Neural cell (in vitro differentiated cells): ENCODE results near the gene CCDC82. TPM values are rescaled to one million over a fixed set of nuclear protein-coding genes. Genes with fewer than 3 reads are reported as not detected.

Experiments
- H2AFZ ChIP-seq: fragments of 200-600, 300-800 bp; sonication (generic), shearing (Covaris generic); 2 replicates; pipeline ENCODE4 v1.6.0; 2014; ENCODE audit warnings: low read depth, mild to moderate bottlenecking, antibody characterized with exemption, low read length, moderate library complexity
- H3F3A ChIP-seq: fragments of 200-600 bp; shearing (Covaris generic); 2 replicates; pipeline ENCODE4 v1.6.1; 2016; ENCODE audit warnings: mild to moderate bottlenecking, moderate library complexity, mixed read lengths, antibody characterized with exemption, low read length; ENCODE audit not compliant: insufficient read depth, poor library complexity, severe bottlenecking
- H3K27ac ChIP-seq: fragments of 200-600, 300-800 bp; sonication (generic), shearing (Covaris generic); 2 replicates; pipeline ENCODE4 v1.5.1; 2014; ENCODE audit warnings: mild to moderate bottlenecking, low read length, moderate library complexity
- H3K27me3 ChIP-seq: fragments of 300-800, 200-600 bp; sonication (generic), shearing (Covaris generic); 2 replicates; pipeline ENCODE4 v1.6.0; 2014; ENCODE audit warnings: mild to moderate bottlenecking, low read depth, low read length, moderate library complexity; ENCODE audit not compliant: insufficient read depth
- H3K36me3 ChIP-seq: fragments of 300-800, 200-600 bp; sonication (generic), shearing (Covaris generic); 2 replicates; pipeline ENCODE4 v1.5.1; 2014; ENCODE audit warnings: mild to moderate bottlenecking, antibody characterized with exemption, low read length, moderate library complexity; ENCODE audit not compliant: insufficient read depth
- H3K4me2 ChIP-seq: fragments of 300-800, 200-600 bp; sonication (generic), shearing (Covaris generic); 2 replicates; pipeline ENCODE4 v1.6.0; 2014; ENCODE audit warnings: mild to moderate bottlenecking, low read length
- H3K4me3 ChIP-seq: fragments of 300-800, 200-600 bp; sonication (generic), shearing (Covaris generic); 2 replicates; pipeline ENCODE4 v1.5.1; 2014; ENCODE audit warnings: mild to moderate bottlenecking, low read length, moderate library complexity
- H3K79me2 ChIP-seq: fragments of 200-600 bp; shearing (Covaris generic); replicated peaks from 2 replicates; pipeline ENCODE4 v1.6.0; 2014; ENCODE audit warnings: mild to moderate bottlenecking, low read length, moderate library complexity; ENCODE audit not compliant: insufficient read depth
- H3K9ac ChIP-seq: fragments of 300-800, 200-600 bp; sonication (generic), shearing (Covaris generic); 2 replicates; pipeline ENCODE4 v1.6.1; 2016; ENCODE audit warnings: mild to moderate bottlenecking, low read length, mixed read lengths
- H3K9me2 ChIP-seq: fragments of 200-600 bp; shearing (Covaris generic); 2 replicates; pipeline ENCODE4 v1.6.1; 2016; ENCODE audit warnings: mild to moderate bottlenecking, low read length, mixed read lengths; ENCODE audit not compliant: insufficient read depth
- H3K9me3 ChIP-seq: fragments of 200-600, 300-800 bp; sonication (generic), shearing (Covaris generic); 2 replicates; pipeline ENCODE4 v1.6.1; 2016; ENCODE audit warnings: mild to moderate bottlenecking, mixed run types, low read length, moderate library complexity, mixed read lengths
- H4K20me1 ChIP-seq: fragments of 200-600 bp; shearing (Covaris generic); 2 replicates; pipeline ENCODE4 v1.6.1; 2016; ENCODE audit warnings: mild to moderate bottlenecking, mixed run types; ENCODE audit not compliant: insufficient read depth
- EP300 ChIP-seq: fragments of 450-650 bp; conservative IDR thresholded peaks from 2 replicates; pipeline ENCODE4 v1.6.1; 2014; ENCODE audit warnings: antibody characterized with exemption, mild to moderate bottlenecking, moderate library complexity; ENCODE audit not compliant: poor library complexity, severe bottlenecking
- EZH2 ChIP-seq: fragments of 200-600, 300-800 bp; shearing (Covaris generic), sonication (generic); IDR thresholded peaks from 2 replicates; pipeline ENCODE4 v1.6.1; 2014; ENCODE audit warnings: antibody characterized with exemption, low read length, borderline replicate concordance, mild to moderate bottlenecking; ENCODE audit not compliant: insufficient read depth, poor library complexity, severe bottlenecking
- MXI1 ChIP-seq: fragments of 450-650 bp; conservative IDR thresholded peaks from 2 replicates; pipeline ENCODE4 v1.6.1; 2014; ENCODE audit warnings: antibody characterized with exemption, mild to moderate bottlenecking; ENCODE audit not compliant: poor library complexity, severe bottlenecking
- POLR2AphosphoS5 ChIP-seq: IDR thresholded peaks from 2 replicates; pipeline ENCODE4 v1.6.1; 2012
- RAD21 ChIP-seq: fragments of 450-650 bp; conservative IDR thresholded peaks from 2 replicates; pipeline ENCODE4 v1.6.1; 2014; ENCODE audit warnings: antibody characterized with exemption, mild to moderate bottlenecking, moderate library complexity
- REST ChIP-seq: IDR thresholded peaks from 2 replicates; pipeline ENCODE4 v1.6.1; 2012; ENCODE audit warnings: borderline replicate concordance
- SMC3 ChIP-seq: fragments of 450-650 bp; conservative IDR thresholded peaks from 2 replicates; pipeline ENCODE4 v1.6.1; 2014; ENCODE audit warnings: antibody characterized with exemption, mild to moderate bottlenecking, moderate library complexity; ENCODE audit not compliant: poor library complexity
- TAF1 ChIP-seq: IDR thresholded peaks from 2 replicates; pipeline ENCODE4 v1.6.1; 2012; ENCODE audit warnings: low read depth
- polyA plus RNA-seq: library from polyadenylated mRNA; depleted of rRNA; stranded (reverse); fragments of >200 nt; gene quantifications from 2 replicates; pipeline ENCODE4 v1.2.3, GENCODE V29; 2014
- TF ChIP-seq, protein P1 (sequence below): fragments of 450-650 bp; IDR thresholded peaks from 2 replicates; pipeline ENCODE4 v1.5.1; 2014; ENCODE audit warnings: antibody characterized with exemption, mild to moderate bottlenecking, moderate library complexity; ENCODE audit not compliant: poor library complexity, severe bottlenecking

CCDC82 gene
- polyA plus RNA-seq, 1 donor from 2014 or later: 238 TPM

DNA sequence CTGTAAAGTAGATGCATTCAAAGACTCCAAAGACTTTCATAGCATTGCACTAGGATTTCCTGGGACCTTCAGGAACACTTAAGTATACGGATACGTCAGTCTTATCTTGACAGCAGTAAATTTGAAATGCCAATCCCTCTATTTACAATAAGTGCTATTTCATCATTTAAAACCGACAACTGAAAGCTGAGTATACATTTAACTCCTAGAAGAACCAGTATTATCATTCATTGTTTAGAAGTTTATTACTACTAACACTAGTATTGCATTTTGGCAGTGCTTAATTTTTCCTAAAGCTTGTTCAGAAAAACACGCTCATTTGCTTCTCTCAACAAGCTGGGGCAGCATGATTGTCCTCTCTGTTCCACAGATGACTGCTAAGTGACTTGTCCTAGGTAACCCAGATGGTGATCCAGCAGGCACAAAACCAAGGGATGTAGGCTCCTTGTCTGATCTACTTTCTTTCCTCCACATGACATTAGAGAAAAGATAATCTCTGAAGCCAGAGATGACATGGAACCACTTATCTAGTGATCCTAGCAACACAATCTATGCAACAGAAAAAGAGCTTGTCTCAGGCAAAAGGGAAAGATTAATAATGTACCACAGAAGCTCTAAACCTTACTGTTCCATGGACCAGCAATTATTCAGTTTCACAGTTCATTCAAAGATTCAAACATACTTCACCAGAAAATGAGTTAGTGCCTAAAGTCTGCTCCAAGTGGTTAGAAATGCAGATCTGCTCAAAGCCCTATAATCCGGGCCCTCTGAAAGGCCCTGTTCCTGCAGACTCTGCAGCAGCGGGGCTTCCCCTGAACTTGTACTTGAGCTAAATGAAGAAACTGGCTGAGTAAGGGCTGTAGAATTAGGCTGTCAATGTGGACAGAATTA is 51.9 kb downstream of the CCDC82 start:
- Histone ChIP-seq H3K27ac (no peak overlapping the region), H3K9me3 (no peaks in the 10 kb centered on the region), H3K4me2 (peak overlapping the region; percentile 28), H4K20me1 (no peaks in the 10 kb centered on the region), H3K27me3 (no peaks in the 10 kb centered on the region), H3K79me2 (peaks cover 3% of the 10 kb centered on the region), H3K4me3 (peak overlapping the region; percentile 69), H3K9me2 (no peaks in the 10 kb centered on the region), H3K36me3 (no peaks in the 10 kb centered on the region), H2AFZ (no peak overlapping the region), H3F3A (no peaks in the 10 kb centered on the region), H3K9ac (no peak overlapping the region)
- TF ChIP-seq, protein P1, sequence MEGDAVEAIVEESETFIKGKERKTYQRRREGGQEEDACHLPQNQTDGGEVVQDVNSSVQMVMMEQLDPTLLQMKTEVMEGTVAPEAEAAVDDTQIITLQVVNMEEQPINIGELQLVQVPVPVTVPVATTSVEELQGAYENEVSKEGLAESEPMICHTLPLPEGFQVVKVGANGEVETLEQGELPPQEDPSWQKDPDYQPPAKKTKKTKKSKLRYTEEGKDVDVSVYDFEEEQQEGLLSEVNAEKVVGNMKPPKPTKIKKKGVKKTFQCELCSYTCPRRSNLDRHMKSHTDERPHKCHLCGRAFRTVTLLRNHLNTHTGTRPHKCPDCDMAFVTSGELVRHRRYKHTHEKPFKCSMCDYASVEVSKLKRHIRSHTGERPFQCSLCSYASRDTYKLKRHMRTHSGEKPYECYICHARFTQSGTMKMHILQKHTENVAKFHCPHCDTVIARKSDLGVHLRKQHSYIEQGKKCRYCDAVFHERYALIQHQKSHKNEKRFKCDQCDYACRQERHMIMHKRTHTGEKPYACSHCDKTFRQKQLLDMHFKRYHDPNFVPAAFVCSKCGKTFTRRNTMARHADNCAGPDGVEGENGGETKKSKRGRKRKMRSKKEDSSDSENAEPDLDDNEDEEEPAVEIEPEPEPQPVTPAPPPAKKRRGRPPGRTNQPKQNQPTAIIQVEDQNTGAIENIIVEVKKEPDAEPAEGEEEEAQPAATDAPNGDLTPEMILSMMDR: no peak
- TF ChIP-seq POLR2AphosphoS5 (no peak), TAF1 (no peak), EZH2 (no peak), RAD21 (no peak), EP300 (peak; percentile 19), REST (peak; percentile 38), MXI1 (no peak), SMC3 (no peak)

DNA sequence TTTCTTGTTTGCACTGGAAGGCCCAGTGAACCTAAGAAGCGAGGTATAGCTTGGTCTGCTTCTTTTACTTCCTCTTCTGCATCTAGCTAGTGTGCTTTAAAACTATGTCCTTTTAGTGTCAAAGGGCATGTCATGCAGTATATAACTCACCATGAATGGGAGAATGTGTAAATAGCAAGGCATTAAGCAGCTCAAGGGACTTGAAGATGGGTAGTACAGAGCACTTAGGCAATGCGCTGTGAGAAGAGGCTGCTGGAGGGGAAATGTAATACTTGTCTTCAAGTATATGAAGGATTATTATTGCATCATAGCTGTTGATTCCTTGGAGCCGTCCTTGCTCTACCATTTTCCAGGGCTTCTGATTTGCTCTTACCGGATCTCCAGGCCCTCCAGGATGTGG is 54.3 kb downstream of the CCDC82 start:
- H3K4me3 ChIP-seq: no peak overlapping the region
- H3K79me2 ChIP-seq: no peaks in the 10 kb centered on the region
- H3K27me3 ChIP-seq: no peaks in the 10 kb centered on the region
- TF ChIP-seq MXI1 (no peak), POLR2AphosphoS5 (no peak), RAD21 (no peak), SMC3 (no peak), EP300 (no peak), TAF1 (no peak), EZH2 (no peak), REST (no peak)
- TF ChIP-seq, protein P1: no peak
- H3K27ac ChIP-seq: peak overlapping the region; percentile 11
- H3K9ac ChIP-seq: no peak overlapping the region
- no peaks in the 10 kb centered on the region for H4K20me1 ChIP-seq
- H3F3A ChIP-seq: no peaks in the 10 kb centered on the region
- no peaks in the 10 kb centered on the region for H3K9me2 ChIP-seq
- no peaks in the 10 kb centered on the region for H3K36me3 ChIP-seq
- H3K9me3 ChIP-seq: no peaks in the 10 kb centered on the region
- H3K4me2 ChIP-seq: no peak overlapping the region
- no peak overlapping the region for H2AFZ ChIP-seq
